ENCODE data around the gene INPP5A.
A peak's percentile ranks its signal among the peaks of the same experiment; 100 is the strongest.

Gene INPP5A

DNA sequence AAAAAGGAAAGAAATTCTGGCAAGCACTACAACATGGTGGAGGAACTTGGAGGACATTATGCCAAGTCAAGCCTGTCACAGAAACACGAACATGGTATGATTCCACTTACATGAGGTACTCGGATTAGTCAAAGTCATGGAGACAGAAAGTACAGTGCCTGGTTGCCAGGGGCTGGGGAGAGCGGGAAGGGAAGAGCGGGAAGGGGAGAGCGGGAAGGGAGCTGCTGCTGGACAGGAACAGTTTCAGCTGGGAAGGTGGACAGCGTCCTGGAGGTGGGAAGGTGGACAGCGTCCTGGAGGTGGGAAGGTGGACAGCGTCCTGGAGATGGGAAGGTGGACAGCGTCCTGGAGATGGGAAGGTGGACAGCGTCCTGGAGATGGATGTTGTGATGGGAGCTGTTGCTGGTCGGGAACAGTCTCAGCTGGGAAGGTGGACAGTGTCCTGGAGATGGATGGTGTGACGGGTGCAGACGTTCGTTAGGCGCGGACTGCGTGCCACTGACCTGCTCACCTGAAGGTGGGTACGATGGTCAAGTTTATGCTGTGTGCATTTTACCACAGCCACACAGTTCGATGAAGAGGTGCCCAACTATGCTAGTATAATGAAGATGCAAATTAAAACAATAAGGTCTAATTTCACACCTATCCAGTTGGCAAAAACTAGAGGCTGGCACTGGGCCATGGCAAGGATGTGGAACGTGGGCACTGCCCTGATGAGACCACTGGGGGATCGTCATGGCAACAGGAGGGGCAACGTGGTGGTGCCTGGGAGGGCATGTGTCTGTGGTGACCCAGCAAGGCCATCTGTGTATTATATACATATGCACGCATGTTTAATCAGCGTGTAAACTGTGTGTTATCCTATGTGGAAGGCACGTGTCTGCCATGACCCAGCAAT lies 144.5 kb downstream of the INPP5A start:
- TF ChIP-seq YY1 (IDR thresholded peaks at IDR 0.05; ENCODE audit: low read depth) = no peak
- TF ChIP-seq, protein P1, sequence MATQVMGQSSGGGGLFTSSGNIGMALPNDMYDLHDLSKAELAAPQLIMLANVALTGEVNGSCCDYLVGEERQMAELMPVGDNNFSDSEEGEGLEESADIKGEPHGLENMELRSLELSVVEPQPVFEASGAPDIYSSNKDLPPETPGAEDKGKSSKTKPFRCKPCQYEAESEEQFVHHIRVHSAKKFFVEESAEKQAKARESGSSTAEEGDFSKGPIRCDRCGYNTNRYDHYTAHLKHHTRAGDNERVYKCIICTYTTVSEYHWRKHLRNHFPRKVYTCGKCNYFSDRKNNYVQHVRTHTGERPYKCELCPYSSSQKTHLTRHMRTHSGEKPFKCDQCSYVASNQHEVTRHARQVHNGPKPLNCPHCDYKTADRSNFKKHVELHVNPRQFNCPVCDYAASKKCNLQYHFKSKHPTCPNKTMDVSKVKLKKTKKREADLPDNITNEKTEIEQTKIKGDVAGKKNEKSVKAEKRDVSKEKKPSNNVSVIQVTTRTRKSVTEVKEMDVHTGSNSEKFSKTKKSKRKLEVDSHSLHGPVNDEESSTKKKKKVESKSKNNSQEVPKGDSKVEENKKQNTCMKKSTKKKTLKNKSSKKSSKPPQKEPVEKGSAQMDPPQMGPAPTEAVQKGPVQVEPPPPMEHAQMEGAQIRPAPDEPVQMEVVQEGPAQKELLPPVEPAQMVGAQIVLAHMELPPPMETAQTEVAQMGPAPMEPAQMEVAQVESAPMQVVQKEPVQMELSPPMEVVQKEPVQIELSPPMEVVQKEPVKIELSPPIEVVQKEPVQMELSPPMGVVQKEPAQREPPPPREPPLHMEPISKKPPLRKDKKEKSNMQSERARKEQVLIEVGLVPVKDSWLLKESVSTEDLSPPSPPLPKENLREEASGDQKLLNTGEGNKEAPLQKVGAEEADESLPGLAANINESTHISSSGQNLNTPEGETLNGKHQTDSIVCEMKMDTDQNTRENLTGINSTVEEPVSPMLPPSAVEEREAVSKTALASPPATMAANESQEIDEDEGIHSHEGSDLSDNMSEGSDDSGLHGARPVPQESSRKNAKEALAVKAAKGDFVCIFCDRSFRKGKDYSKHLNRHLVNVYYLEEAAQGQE (IDR thresholded peaks at IDR 0.05; ENCODE audit: low read depth) = peak; percentile 69

DNA sequence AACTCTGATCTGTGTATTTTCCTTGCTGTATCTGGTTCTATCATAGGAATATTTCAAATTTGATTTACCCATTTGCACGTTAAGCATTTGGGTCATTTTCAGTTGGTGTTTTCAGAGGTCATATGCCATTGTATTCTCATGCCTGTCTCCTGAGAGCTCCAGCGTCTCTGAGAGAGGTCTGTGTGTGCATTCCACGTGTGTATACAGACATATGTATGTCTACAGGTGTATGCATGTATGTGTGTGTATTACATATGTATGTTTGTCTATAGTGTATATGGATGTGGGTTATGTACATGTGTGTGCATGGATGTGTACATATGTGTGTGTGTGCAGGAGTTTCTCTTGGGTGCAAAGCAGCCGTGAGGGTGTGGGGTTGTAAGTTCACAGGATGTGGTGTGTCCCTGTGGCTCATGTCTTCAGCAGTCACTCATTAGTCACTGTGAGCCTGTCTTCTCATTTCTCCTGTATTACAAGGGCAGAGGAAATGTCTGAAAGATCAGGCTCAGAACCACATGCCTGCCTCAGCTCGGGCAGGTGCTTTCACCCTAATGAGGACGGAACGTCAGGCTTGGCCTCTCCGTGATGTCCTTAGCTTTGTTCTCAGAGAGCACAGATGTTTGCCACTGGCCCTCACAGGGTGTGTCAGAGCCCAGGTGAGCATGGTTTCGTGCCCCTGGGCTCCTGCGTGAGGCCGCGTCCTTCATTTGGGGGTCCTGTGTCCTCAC lies 146.7 kb downstream of the INPP5A start:
- no peak for TF ChIP-seq TAF1 (IDR thresholded peaks at IDR 0.05; ENCODE audit: low read depth)
- TF ChIP-seq CREB1 (IDR thresholded peaks at IDR 0.05; ENCODE audit: low read depth) = no peak
- no peak for TF ChIP-seq EP300 (IDR thresholded peaks at IDR 0.05; ENCODE audit: borderline replicate concordance)
- no peak for TF ChIP-seq TEAD4 (IDR thresholded peaks at IDR 0.05)
- no peak for TF ChIP-seq CEBPB (IDR thresholded peaks at IDR 0.05)
- TF ChIP-seq, protein P1 (IDR thresholded peaks at IDR 0.05; ENCODE audit: low read depth) = no peak
- TF ChIP-seq YY1 (IDR thresholded peaks at IDR 0.05; ENCODE audit: low read depth) = no peak
- no peak for TF ChIP-seq RAD21 (IDR thresholded peaks at IDR 0.05; ENCODE audit: low read depth)
- TF ChIP-seq ZBTB7A (IDR thresholded peaks at IDR 0.05; ENCODE audit: low read depth) = no peak

DNA sequence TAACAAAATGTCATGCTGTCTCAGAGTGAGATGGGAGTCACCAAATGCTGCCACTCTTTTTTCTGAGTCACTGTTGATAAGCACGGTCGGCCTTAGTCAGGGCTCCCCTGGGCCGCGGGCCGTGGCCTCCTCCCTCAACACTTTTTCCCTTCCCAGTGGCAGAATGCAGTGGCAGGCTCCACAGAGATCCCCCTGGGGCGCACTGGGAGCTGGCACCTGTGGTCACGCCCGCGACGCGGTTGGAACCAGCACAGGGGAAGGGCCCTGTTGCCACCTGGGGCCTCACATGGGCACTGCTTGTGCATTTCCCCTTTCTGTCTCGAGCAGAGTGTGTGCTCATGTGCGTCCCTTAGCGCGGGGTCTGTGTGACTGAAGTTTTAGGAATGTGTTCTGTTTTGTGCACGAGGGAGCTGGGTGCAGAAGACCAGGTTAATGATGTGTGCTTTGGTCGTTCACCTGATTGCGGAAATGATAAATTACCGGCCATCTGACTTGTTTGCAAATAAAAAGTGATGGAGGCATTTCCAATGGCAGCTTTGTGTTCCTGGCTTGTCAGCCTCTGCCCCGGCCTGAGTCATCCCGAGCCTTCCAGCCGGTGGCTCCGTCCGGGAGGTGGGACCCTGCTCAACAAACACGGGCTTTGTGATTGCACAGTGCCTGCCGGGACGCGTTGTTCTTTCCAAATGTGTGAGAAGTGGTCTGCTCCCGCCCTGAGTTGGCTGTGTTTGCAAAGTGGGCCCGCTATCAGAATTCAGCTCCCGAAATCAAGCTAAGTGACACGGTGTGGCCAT lies 147.7 kb downstream of the INPP5A start:
- no peak for TF ChIP-seq TCF12 (IDR thresholded peaks at IDR 0.05; ENCODE audit: low read depth)
- TF ChIP-seq FOXM1 (IDR thresholded peaks at IDR 0.05; ENCODE audit: borderline replicate concordance, low read depth) = no peak
- TF ChIP-seq EGR1 (IDR thresholded peaks at IDR 0.05) = no peak
- no peak for TF ChIP-seq CREB1 (IDR thresholded peaks at IDR 0.05; ENCODE audit: low read depth)
- TF ChIP-seq EP300 (IDR thresholded peaks at IDR 0.05; ENCODE audit: borderline replicate concordance) = no peak
- no peak for TF ChIP-seq TEAD4 (IDR thresholded peaks at IDR 0.05)
- no peak for TF ChIP-seq ZBTB7A (IDR thresholded peaks at IDR 0.05; ENCODE audit: low read depth)
- TF ChIP-seq CEBPB (IDR thresholded peaks at IDR 0.05) = no peak
- TF ChIP-seq TAF1 (IDR thresholded peaks at IDR 0.05; ENCODE audit: low read depth) = no peak
- TF ChIP-seq, protein P1 (IDR thresholded peaks at IDR 0.05; ENCODE audit: low read depth) = no peak
- no peak for TF ChIP-seq RAD21 (IDR thresholded peaks at IDR 0.05; ENCODE audit: low read depth)
- TF ChIP-seq NFIC (IDR thresholded peaks at IDR 0.05) = no peak
- TF ChIP-seq YY1 (IDR thresholded peaks at IDR 0.05; ENCODE audit: low read depth) = no peak
- TF ChIP-seq, protein P2, sequence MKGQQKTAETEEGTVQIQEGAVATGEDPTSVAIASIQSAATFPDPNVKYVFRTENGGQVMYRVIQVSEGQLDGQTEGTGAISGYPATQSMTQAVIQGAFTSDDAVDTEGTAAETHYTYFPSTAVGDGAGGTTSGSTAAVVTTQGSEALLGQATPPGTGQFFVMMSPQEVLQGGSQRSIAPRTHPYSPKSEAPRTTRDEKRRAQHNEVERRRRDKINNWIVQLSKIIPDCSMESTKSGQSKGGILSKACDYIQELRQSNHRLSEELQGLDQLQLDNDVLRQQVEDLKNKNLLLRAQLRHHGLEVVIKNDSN (IDR thresholded peaks at IDR 0.05) = no peak
- TF ChIP-seq, protein P3, sequence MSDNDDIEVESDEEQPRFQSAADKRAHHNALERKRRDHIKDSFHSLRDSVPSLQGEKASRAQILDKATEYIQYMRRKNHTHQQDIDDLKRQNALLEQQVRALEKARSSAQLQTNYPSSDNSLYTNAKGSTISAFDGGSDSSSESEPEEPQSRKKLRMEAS (IDR thresholded peaks at IDR 0.05) = no peak

DNA sequence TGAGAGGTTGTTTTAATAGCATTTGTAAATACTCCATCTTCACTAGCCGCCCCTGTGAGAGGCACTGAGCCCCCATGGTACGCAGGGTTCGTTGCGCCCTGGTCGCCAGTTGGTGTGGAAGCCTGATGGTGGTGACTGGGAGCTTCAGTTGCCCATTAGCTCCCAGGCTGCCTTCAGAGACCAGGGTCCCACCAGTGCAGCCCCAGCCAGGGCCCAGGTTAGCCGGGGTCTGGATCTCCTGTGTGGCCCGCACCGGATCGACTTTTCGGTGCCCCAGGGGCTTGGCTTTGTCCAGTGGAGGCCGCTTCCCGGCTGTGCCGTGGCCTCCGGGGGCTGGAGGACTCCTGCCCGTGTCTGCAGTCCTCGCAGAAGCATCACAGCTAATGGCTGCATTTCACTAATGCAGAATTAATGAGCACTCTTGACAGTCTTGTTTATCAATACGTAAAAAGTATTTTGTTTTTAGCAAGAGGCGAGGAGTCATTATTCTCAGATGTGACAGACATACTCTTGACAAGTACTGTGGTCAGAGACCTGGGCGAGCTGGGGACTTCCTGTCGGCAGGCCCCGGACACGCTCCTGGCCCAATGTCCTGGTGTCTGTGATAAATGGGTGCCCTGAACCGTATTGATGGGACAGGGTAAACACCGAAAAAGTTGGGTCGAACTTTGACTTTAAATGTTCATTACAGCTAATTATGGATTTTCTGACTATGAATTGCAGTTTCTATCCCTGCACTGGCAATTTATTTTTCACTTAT lies 148.5 kb downstream of the INPP5A start:
- TF ChIP-seq TAF1 (IDR thresholded peaks at IDR 0.05; ENCODE audit: low read depth) (no peak), TEAD4 (IDR thresholded peaks at IDR 0.05) (no peak), CEBPB (IDR thresholded peaks at IDR 0.05) (no peak), FOXM1 (IDR thresholded peaks at IDR 0.05; ENCODE audit: borderline replicate concordance, low read depth) (no peak), ZBTB7A (IDR thresholded peaks at IDR 0.05; ENCODE audit: low read depth) (no peak), TCF12 (IDR thresholded peaks at IDR 0.05; ENCODE audit: low read depth) (no peak), RAD21 (IDR thresholded peaks at IDR 0.05; ENCODE audit: low read depth) (no peak), CREB1 (IDR thresholded peaks at IDR 0.05; ENCODE audit: low read depth) (no peak), YY1 (IDR thresholded peaks at IDR 0.05; ENCODE audit: low read depth) (no peak), NFIC (IDR thresholded peaks at IDR 0.05) (no peak), EGR1 (IDR thresholded peaks at IDR 0.05) (no peak)
- TF ChIP-seq, protein P1 (IDR thresholded peaks at IDR 0.05; ENCODE audit: low read depth) = no peak
- TF ChIP-seq, protein P3 (IDR thresholded peaks at IDR 0.05) = no peak
